ENCODE measurements around the gene AFF1. TPM values are rescaled to one million over a fixed set of nuclear protein-coding genes. Genes with fewer than 3 reads are reported as not detected.

Gene AFF1
- total RNA-seq, 1 experiment from 2014 or later, result 52.8 TPM

GRCh38 chr4:87042986-87043820, 108.4 kb downstream of the AFF1 start:
- H3K79me2 ChIP-seq (ENCODE audit: low read depth), result 0 out of 2 replicates have a peak, but pooled peaks cover 6% of the 10 kb centered on the region
- intact Hi-C loops (cut with micrococcal nuclease; ENCODE audit: unreplicated experiment), result no loop called here

GRCh38 chr4:87044511-87045233, 109.9 kb downstream of the AFF1 start:
- ChIA-PET CTCF (no interaction called here), POLR2A (ENCODE audit: unreplicated experiment) (no interaction called here)
- intact Hi-C loops (cut with micrococcal nuclease; ENCODE audit: unreplicated experiment), result no loop called here
- H3K36me3 ChIP-seq (ENCODE audit: low read depth), result no peaks in the 10 kb centered on the region
- no TSS peak for BruUV-seq (replicated peaks)
- H3K9me2 ChIP-seq (ENCODE audit: insufficient read depth), result no peaks in the 10 kb centered on the region
- no peak overlapping the region for H3K4me2 ChIP-seq
- H3K4me1 ChIP-seq (replicated peaks; ENCODE audit: insufficient read depth), result no peaks in the 10 kb centered on the region
- no peak overlapping the region for H3K27ac ChIP-seq
- H4K20me1 ChIP-seq (ENCODE audit: insufficient read depth), result no peaks in the 10 kb centered on the region
- 0 out of 2 replicates have a peak, but pooled peaks cover 6% of the 10 kb centered on the region for H3K79me2 ChIP-seq (ENCODE audit: low read depth)
- no peaks in the 10 kb centered on the region for H3F3A ChIP-seq (ENCODE audit: insufficient read depth, low read depth)
- no peak for TF ChIP-seq CTCF (conservative IDR thresholded peaks at IDR 0.05)
- TF ChIP-seq EZH2 (IDR thresholded peaks at IDR 0.05; ENCODE audit: low read depth), result no peak
- H3K4me3 ChIP-seq, result no peak overlapping the region
- no peak overlapping the region for H2AFZ ChIP-seq
- no peaks in the 10 kb centered on the region for H3K9me3 ChIP-seq (ENCODE audit: insufficient read depth, low read depth)
- H3K27me3 ChIP-seq (ENCODE audit: insufficient read depth, low read depth), result no peaks in the 10 kb centered on the region
- no peak for DNase-seq

More at GRCh38 chr4:87042986-87043820, 108.4 kb downstream of the AFF1 start:
- no peaks in the 10 kb centered on the region for H4K20me1 ChIP-seq (ENCODE audit: insufficient read depth)
- no peaks in the 10 kb centered on the region for H3K36me3 ChIP-seq (ENCODE audit: low read depth)
- no peaks in the 10 kb centered on the region for H3K4me1 ChIP-seq (replicated peaks; ENCODE audit: insufficient read depth)
- no peaks in the 10 kb centered on the region for H3F3A ChIP-seq (ENCODE audit: insufficient read depth, low read depth)
- no peaks in the 10 kb centered on the region for H3K9me3 ChIP-seq (ENCODE audit: insufficient read depth, low read depth)
- H3K4me3 ChIP-seq, result no peak overlapping the region
- H2AFZ ChIP-seq, result no peak overlapping the region
- ChIA-PET CTCF (interaction anchor here (0.6 kb wide), 1 partner anchor 13 kb away, joined by 3 read pairs; no protein-coding TSS in a partner anchor), POLR2A (ENCODE audit: unreplicated experiment) (interaction anchor here (0.7 kb wide), 1 partner anchor 37 kb away, joined by 3 read pairs; no protein-coding TSS in a partner anchor)
- H3K9me2 ChIP-seq (ENCODE audit: insufficient read depth), result no peaks in the 10 kb centered on the region
- no peak for DNase-seq
- H3K27ac ChIP-seq, result no peak overlapping the region
- H3K27me3 ChIP-seq (ENCODE audit: insufficient read depth, low read depth), result no peaks in the 10 kb centered on the region
- no peak overlapping the region for H3K4me2 ChIP-seq
- no TSS peak for BruUV-seq (replicated peaks)
- TF ChIP-seq CTCF (conservative IDR thresholded peaks at IDR 0.05), result no peak
- no peak for TF ChIP-seq EZH2 (IDR thresholded peaks at IDR 0.05; ENCODE audit: low read depth)

- intact Hi-C loops (cut with micrococcal nuclease; ENCODE audit: unreplicated experiment), result no loop called here
- DNase-seq, result no peak
- POLR2A ChIA-PET (ENCODE audit: unreplicated experiment), result no interaction called here
- Histone ChIP-seq H3K27me3 (ENCODE audit: insufficient read depth, low read depth) (no peaks in the 10 kb centered on the region), H3K4me2 (no peak overlapping the region), H3K9me2 (ENCODE audit: insufficient read depth) (no peaks in the 10 kb centered on the region), H3K79me2 (ENCODE audit: low read depth) (0 out of 2 replicates have a peak, but pooled peaks cover 6% of the 10 kb centered on the region), H3K4me1 (replicated peaks; ENCODE audit: insufficient read depth) (no peaks in the 10 kb centered on the region), H3F3A (ENCODE audit: insufficient read depth, low read depth) (no peaks in the 10 kb centered on the region), H3K27ac (no peak overlapping the region), H3K4me3 (no peak overlapping the region), H4K20me1 (ENCODE audit: insufficient read depth) (no peaks in the 10 kb centered on the region), H3K9me3 (ENCODE audit: insufficient read depth, low read depth) (no peaks in the 10 kb centered on the region), H3K36me3 (ENCODE audit: low read depth) (no peaks in the 10 kb centered on the region), H2AFZ (no peak overlapping the region)
- no peak for TF ChIP-seq CTCF (conservative IDR thresholded peaks at IDR 0.05)
- no peak for TF ChIP-seq EZH2 (IDR thresholded peaks at IDR 0.05; ENCODE audit: low read depth)
- CTCF ChIA-PET, result no interaction called here
- no TSS peak for BruUV-seq (replicated peaks)
These were observed 110.4 kb downstream of the AFF1 start for GRCh38 chr4:87045234-87045558.
